ENCODE results near the gene DCAF12.
"Not testable (repeated sequence)": the region's sequence is repeated elsewhere in the genome, so short reads cannot be mapped to it uniquely, and the experiment has no call there.

The DCAF12 gene

GRCh38 chr9:34059281-34059680 is 67.2 kb downstream of the DCAF12 start:
- DNase-seq = no peak

- no peak for DNase-seq
These were observed 76.7 kb downstream of the DCAF12 start for GRCh38 chr9:34049630-34050384.

GRCh38 chr9:34048727-34049629 is 77.5 kb downstream of the DCAF12 start, which contains the start of gene UBAP2:
TSS of gene UBAP2 (minus strand) at chr9:34048887. CDS start at chr9:34017148, 31,739 bp downstream.
- peak; percentile 98 for DNase-seq

GRCh38 chr9:34047864-34048726 is 78.4 kb downstream of the DCAF12 start:
- no peak for DNase-seq

GRCh38 chr9:34046784-34047379 is 79.6 kb downstream of the DCAF12 start:
- no peak for DNase-seq

- DNase-seq = no peak
These were observed 80.6 kb downstream of the DCAF12 start for GRCh38 chr9:34045903-34046302.

GRCh38 chr9:34042074-34042473 is 84.4 kb downstream of the DCAF12 start:
- DNase-seq = not testable (repeated sequence)

- DNase-seq = not testable (repeated sequence)
These were observed 87.6 kb downstream of the DCAF12 start for GRCh38 chr9:34038851-34039250.

- no peak for DNase-seq
These were observed 88.9 kb downstream of the DCAF12 start for GRCh38 chr9:34037626-34038025.

GRCh38 chr9:34036625-34037024 is 89.9 kb downstream of the DCAF12 start:
- DNase-seq = no peak
